SK-N-MC (cell line): ENCODE results near the gene P3H3.

Experiments used
- DNase-seq: peaks from one replicate; pipeline ENCODE4 v3.0.0-alpha.2; 2011; ENCODE audit warnings: low read depth, low spot score
- H3K27ac ChIP-seq: fragments of 200-600 bp; sonication (generic); 2 replicates; pipeline ENCODE4 v1.5.1; 2016; ENCODE audit warnings: mixed run types
- H3K36me3 ChIP-seq: fragments of 200-600 bp; sonication (generic); 2 replicates; pipeline ENCODE4 v1.6.1; 2017; ENCODE audit warnings: antibody characterized with exemption, low read length, mixed read lengths; ENCODE audit not compliant: insufficient read depth
- H3K4me3 ChIP-seq: fragments of 200-600 bp; sonication (generic); 2 replicates; pipeline ENCODE4 v1.5.1; 2016
- H3K9ac ChIP-seq: fragments of 200-600 bp; sonication (generic); 2 replicates; pipeline ENCODE4 v1.8.0; 2017; ENCODE audit warnings: mixed run types, mixed read lengths; ENCODE audit not compliant: insufficient read length
- H3K9me3 ChIP-seq: fragments of 200-600 bp; sonication (generic); 2 replicates; pipeline ENCODE4 v1.6.1; 2017; ENCODE audit warnings: low read depth, mild to moderate bottlenecking, antibody characterized with exemption, low read length, moderate library complexity, mixed read lengths
- EZH2 ChIP-seq: fragments of 200-600 bp; sonication (generic); IDR thresholded peaks from one replicate; pipeline ENCODE4 v1.6.1; 2017; ENCODE audit warnings: antibody characterized with exemption
- FOXP2 ChIP-seq: optimal IDR thresholded peaks from 2 replicates; pipeline ENCODE3; 2011; ENCODE audit warnings: mild to moderate bottlenecking, moderate library complexity; ENCODE audit not compliant: insufficient read depth; ENCODE audit errors: extremely low read length, control extremely low read depth
- POLR2AphosphoS5 ChIP-seq: IDR thresholded peaks from 2 replicates; pipeline ENCODE4 v1.6.1; 2012; ENCODE audit warnings: mild to moderate bottlenecking, low read depth, low read length, borderline replicate concordance

The P3H3 gene

GRCh38 chr12:6851153-6851920 lies 23.1 kb downstream of the P3H3 start, which contains the start of gene CDCA3:
CDCA3 (minus strand) TSS chr12:6851286; CDS start chr12:6850952, 334 bp downstream.
- DNase-seq: peak; percentile 97
- TF ChIP-seq FOXP2 (peak; percentile 53), EZH2 (no peak), POLR2AphosphoS5 (peak; percentile 76; the same call in 1 of the 2 replicates)
- Histone ChIP-seq H3K36me3 (peaks cover 49% of the 10 kb centered on the region), H3K9ac (peak within 1 kb of the TSS; percentile 86), H3K27ac (peak within 1 kb of the TSS; percentile 92), H3K9me3 (no peaks in the 10 kb centered on the region), H3K4me3 (peak within 1 kb of the TSS; percentile 82)

- Histone ChIP-seq H3K4me3 (peak within 1 kb of the TSS; percentile 82), H3K9ac (peak within 1 kb of the TSS; percentile 86), H3K9me3 (no peaks in the 10 kb centered on the region), H3K27ac (peak within 1 kb of the TSS; percentile 92), H3K36me3 (peaks cover 50% of the 10 kb centered on the region)
- TF ChIP-seq POLR2AphosphoS5 (peak; percentile 69; the same call in 1 of the 2 replicates), EZH2 (no peak)
- peak; percentile 97 for DNase-seq
Measured at GRCh38 chr12:6851921-6852650, 23.9 kb downstream of the P3H3 start, which contains the start of gene USP5. USP5 (plus strand) TSS chr12:6852150; CDS start chr12:6852180, 30 bp downstream.

- peak overlapping the region; percentile 80 for H3K9ac ChIP-seq
- no peak overlapping the region; the same call in 1 of the 2 replicates for H3K27ac ChIP-seq
- no peak for DNase-seq
- peak overlapping the region; percentile 82 for H3K4me3 ChIP-seq
- no peaks in the 10 kb centered on the region for H3K9me3 ChIP-seq
- TF ChIP-seq POLR2AphosphoS5 (no peak), EZH2 (no peak), FOXP2 (no peak)
- peaks cover 50% of the 10 kb centered on the region for H3K36me3 ChIP-seq
Measured at GRCh38 chr12:6852651-6853354, 24.6 kb downstream of the P3H3 start.

GRCh38 chr12:6853626-6854025 lies 25.4 kb downstream of the P3H3 start:
- Histone ChIP-seq H3K27ac (no peak overlapping the region), H3K9me3 (no peaks in the 10 kb centered on the region), H3K36me3 (peaks cover 52% of the 10 kb centered on the region), H3K9ac (peak overlapping the region; percentile 80), H3K4me3 (peak overlapping the region; percentile 82; the same call in 1 of the 2 replicates)
- no peak for DNase-seq
- no peak for TF ChIP-seq POLR2AphosphoS5
- TF ChIP-seq EZH2: no peak
- no peak for TF ChIP-seq FOXP2

- H3K4me3 ChIP-seq: no peak overlapping the region
- H3K36me3 ChIP-seq: peaks cover 52% of the 10 kb centered on the region
- no peak overlapping the region for H3K27ac ChIP-seq
- TF ChIP-seq EZH2 (no peak), POLR2AphosphoS5 (no peak), FOXP2 (no peak)
- H3K9ac ChIP-seq: no peak overlapping the region
- DNase-seq: no peak
- H3K9me3 ChIP-seq: no peaks in the 10 kb centered on the region
Measured at GRCh38 chr12:6854036-6854435, 25.8 kb downstream of the P3H3 start.

- peaks cover 51% of the 10 kb centered on the region for H3K36me3 ChIP-seq
- H3K9ac ChIP-seq: no peak overlapping the region
- no peak for DNase-seq
- no peak overlapping the region for H3K27ac ChIP-seq
- no peaks in the 10 kb centered on the region for H3K9me3 ChIP-seq
- H3K4me3 ChIP-seq: no peak overlapping the region
- TF ChIP-seq EZH2 (no peak), POLR2AphosphoS5 (no peak), FOXP2 (no peak)
Measured at GRCh38 chr12:6855322-6855721, 27.1 kb downstream of the P3H3 start.

- H3K27ac ChIP-seq: no peak overlapping the region
- DNase-seq: no peak
- no peak for TF ChIP-seq FOXP2
- TF ChIP-seq POLR2AphosphoS5: no peak
- TF ChIP-seq EZH2: no peak
- peaks cover 84% of the 10 kb centered on the region for H3K36me3 ChIP-seq
- no peak overlapping the region for H3K9ac ChIP-seq
- no peak overlapping the region for H3K4me3 ChIP-seq
- H3K9me3 ChIP-seq: no peaks in the 10 kb centered on the region
Measured at GRCh38 chr12:6858799-6859198, 30.6 kb downstream of the P3H3 start.

- DNase-seq: no peak
- peaks cover 90% of the 10 kb centered on the region for H3K36me3 ChIP-seq
- H3K4me3 ChIP-seq: no peak overlapping the region
- no peaks in the 10 kb centered on the region for H3K9me3 ChIP-seq
- no peak overlapping the region for H3K27ac ChIP-seq
- no peak for TF ChIP-seq FOXP2
- TF ChIP-seq POLR2AphosphoS5: no peak
- no peak for TF ChIP-seq EZH2
- H3K9ac ChIP-seq: no peak overlapping the region
Measured at GRCh38 chr12:6860116-6860515, 31.9 kb downstream of the P3H3 start.
